SK-N-MC (cell line): ENCODE data around the gene SIRT7.

Experiments used
- DNase-seq: peaks from one replicate; pipeline ENCODE4 v3.0.0-alpha.2; 2011; ENCODE audit warnings: low read depth, low spot score
- H3K27ac ChIP-seq: fragments of 200-600 bp; sonication (generic); 2 replicates; pipeline ENCODE4 v1.5.1; 2016; ENCODE audit warnings: mixed run types
- H3K36me3 ChIP-seq: fragments of 200-600 bp; sonication (generic); 2 replicates; pipeline ENCODE4 v1.6.1; 2017; ENCODE audit warnings: antibody characterized with exemption, low read length, mixed read lengths; ENCODE audit not compliant: insufficient read depth
- H3K4me3 ChIP-seq: fragments of 200-600 bp; sonication (generic); 2 replicates; pipeline ENCODE4 v1.5.1; 2016
- H3K9ac ChIP-seq: fragments of 200-600 bp; sonication (generic); 2 replicates; pipeline ENCODE4 v1.8.0; 2017; ENCODE audit warnings: mixed run types, mixed read lengths; ENCODE audit not compliant: insufficient read length
- H3K9me3 ChIP-seq: fragments of 200-600 bp; sonication (generic); 2 replicates; pipeline ENCODE4 v1.6.1; 2017; ENCODE audit warnings: low read depth, mild to moderate bottlenecking, antibody characterized with exemption, low read length, moderate library complexity, mixed read lengths
- EZH2 ChIP-seq: fragments of 200-600 bp; sonication (generic); IDR thresholded peaks from one replicate; pipeline ENCODE4 v1.6.1; 2017; ENCODE audit warnings: antibody characterized with exemption
- FOXP2 ChIP-seq: optimal IDR thresholded peaks from 2 replicates; pipeline ENCODE3; 2011; ENCODE audit warnings: mild to moderate bottlenecking, moderate library complexity; ENCODE audit not compliant: insufficient read depth; ENCODE audit errors: extremely low read length, control extremely low read depth
- POLR2AphosphoS5 ChIP-seq: IDR thresholded peaks from 2 replicates; pipeline ENCODE4 v1.6.1; 2012; ENCODE audit warnings: mild to moderate bottlenecking, low read depth, low read length, borderline replicate concordance

The SIRT7 gene

DNA sequence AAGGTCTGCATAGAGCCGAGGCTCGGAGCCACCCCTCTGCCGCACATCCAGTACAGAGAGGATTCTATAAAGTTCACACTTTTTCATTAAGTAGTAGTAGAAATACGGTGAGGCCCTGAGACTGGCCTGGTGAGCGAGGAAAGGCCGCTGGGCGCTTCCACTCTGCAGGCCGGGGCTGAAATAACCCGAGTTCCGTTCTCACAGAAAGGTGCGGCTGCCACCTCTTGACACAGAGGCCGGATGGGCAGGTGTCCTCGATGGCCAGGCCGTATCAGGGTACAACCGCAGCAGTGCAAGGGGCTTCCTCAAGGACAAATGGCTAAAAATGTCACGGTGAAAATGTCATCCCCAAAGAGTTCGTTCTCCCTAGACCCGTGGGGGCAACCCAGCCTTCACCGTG is 6.0 kb downstream of the SIRT7 start:
- peak overlapping the region; percentile 63 for H3K4me3 ChIP-seq
- H3K36me3 ChIP-seq: peaks cover 30% of the 10 kb centered on the region; the same call in 1 of the 2 replicates
- TF ChIP-seq FOXP2 (no peak), EZH2 (no peak), POLR2AphosphoS5 (no peak)
- H3K27ac ChIP-seq: no peak overlapping the region
- no peak for DNase-seq
- H3K9me3 ChIP-seq: no peaks in the 10 kb centered on the region
- no peak overlapping the region for H3K9ac ChIP-seq

DNA sequence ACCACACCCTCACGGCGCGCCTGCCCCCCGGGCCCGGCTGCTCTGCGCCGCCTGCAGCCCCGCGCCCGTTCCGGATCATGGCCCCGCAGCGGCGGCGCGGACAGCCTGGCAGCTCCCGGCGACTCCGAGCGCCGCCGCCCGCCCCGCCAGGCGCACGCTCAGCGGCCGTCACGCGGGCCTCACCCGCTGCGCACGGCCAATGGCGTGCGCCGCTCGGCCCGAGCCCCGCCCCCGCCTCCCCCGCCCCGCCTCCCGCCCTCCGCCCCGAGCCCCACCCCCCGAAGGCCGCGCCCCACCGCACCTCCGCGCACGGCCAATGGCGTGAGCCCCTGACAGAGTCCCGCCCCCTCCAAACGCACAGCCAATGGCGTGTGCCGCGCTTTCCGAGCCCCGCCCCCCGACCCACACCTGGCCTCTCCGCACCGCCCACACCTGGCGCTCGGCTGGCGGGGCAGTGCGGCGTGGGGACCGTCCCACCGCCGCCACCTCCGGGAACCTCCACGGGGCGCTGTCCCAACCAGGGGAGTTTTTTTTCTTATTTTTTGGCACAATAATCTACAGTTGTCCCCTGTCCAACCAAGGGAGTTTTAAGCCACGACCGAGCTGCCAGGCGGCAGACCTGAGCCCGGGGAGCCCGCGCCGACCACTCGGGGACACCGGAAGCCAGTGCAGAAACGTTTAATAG is 6.6 kb downstream of the SIRT7 start, which contains the start of gene PCYT2:
PCYT2 (minus strand) TSS at position 123 of the 685 bp plus-strand sequence; CDS start at position 79, 44 bp downstream.
- peak within 1 kb of the TSS; percentile 88 for H3K4me3 ChIP-seq
- H3K9ac ChIP-seq: peak within 1 kb of the TSS; percentile 82
- no peak for DNase-seq
- H3K36me3 ChIP-seq: peaks cover 30% of the 10 kb centered on the region; the same call in 1 of the 2 replicates
- TF ChIP-seq POLR2AphosphoS5: no peak
- no peak for TF ChIP-seq EZH2
- no peak for TF ChIP-seq FOXP2
- H3K9me3 ChIP-seq: no peaks in the 10 kb centered on the region
- no peak within 1 kb of the TSS for H3K27ac ChIP-seq

DNA sequence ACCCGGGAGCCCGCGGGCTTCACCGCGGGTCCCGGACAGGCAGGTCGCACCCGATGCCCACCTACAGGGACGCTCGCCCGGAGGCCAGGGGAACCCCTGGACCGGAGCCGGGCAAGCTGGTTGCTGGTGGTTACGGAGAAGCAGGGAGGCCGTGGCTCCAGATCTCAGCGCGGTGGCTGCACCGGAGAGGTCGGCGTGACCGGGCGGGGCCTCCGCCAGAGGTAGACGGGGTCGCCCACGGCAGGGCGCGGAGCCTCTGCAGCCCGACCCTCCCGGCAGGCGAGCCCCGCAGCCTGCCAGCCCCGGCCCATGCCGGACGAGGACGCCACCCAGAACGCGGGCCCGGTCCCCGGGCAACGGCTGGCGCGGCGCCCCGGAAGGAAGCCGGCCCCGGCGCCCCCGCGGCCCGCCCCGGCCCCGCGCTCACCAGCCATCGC is 7.1 kb downstream of the SIRT7 start:
- Histone ChIP-seq H3K4me3 (peak overlapping the region; percentile 88), H3K36me3 (peaks cover 30% of the 10 kb centered on the region; the same call in 1 of the 2 replicates), H3K9me3 (no peaks in the 10 kb centered on the region), H3K27ac (no peak overlapping the region), H3K9ac (peak overlapping the region; percentile 82)
- no peak for TF ChIP-seq FOXP2
- TF ChIP-seq POLR2AphosphoS5: no peak
- no peak for TF ChIP-seq EZH2
- DNase-seq: no peak

DNA sequence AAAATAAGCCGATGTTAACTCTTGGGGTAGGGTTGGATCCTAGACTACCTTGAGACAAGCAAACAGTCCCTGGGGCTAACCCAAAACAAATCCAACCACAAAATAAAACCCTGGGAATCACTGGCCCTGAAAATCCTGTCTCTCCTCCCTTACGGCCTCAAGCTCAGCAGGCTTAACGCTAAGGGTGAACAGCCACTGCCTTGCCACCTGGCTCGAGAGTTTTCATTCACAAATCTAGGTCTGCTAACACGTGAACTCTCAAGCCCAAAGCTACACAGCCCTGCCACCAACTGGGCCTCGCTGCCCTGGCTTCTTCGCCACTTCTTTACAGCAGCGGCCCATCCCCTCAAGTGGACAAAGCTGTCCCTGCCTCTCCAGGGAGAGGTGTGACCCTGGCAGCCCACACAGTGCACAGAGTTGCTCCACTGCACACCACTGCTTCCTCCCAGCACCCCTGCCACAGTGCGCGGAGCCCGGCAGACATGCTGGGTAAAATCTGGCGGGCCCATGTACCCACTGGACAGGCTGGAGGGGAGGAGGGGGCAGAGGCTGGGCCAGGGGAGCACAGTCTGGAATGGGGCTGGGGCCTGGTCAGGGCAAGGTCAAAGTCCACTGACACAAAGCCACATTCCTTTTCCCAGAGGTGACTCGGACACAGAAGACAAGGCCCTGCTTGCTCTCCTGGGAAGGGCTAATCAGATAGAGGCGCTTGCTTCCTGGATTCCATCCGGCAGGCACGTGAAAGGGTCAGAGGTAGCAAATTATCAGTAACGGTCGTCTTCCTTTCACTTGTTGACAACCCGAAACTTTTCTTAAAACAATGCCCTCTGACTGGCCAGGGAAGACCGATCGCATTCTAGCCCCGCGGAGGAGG is 7.8 kb downstream of the SIRT7 start:
- Histone ChIP-seq H3K9me3 (no peaks in the 10 kb centered on the region), H3K36me3 (peaks cover 25% of the 10 kb centered on the region; the same call in 1 of the 2 replicates), H3K4me3 (peak overlapping the region; percentile 88), H3K9ac (peak overlapping the region; percentile 82), H3K27ac (no peak overlapping the region)
- TF ChIP-seq POLR2AphosphoS5: no peak
- TF ChIP-seq FOXP2: no peak
- no peak for TF ChIP-seq EZH2
- no peak for DNase-seq

DNA sequence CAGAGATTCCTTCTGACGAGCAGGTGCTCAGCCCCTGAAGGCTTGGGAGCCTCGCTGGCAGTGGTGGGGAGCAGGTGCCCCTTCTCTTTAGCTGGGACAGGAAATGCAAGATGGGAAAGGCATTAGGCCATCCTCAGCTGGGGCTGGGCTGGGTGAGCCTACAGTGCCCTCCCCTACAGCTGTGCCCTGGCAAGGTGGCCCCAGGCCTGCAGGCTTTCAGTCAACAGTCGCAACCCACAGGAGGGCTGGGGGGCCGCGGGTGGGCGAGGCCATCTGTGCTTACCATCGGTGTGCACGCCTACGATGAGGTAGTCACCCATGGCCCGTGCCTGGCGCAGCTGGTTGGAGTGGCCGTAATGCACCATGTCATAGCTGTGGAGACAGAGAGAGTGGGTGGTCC is 8.7 kb downstream of the SIRT7 start:
- TF ChIP-seq POLR2AphosphoS5: no peak
- TF ChIP-seq FOXP2: no peak
- TF ChIP-seq EZH2: no peak
- no peaks in the 10 kb centered on the region for H3K9me3 ChIP-seq
- H3K9ac ChIP-seq: no peak overlapping the region
- H3K27ac ChIP-seq: no peak overlapping the region
- no peak overlapping the region for H3K4me3 ChIP-seq
- DNase-seq: no peak
- peaks cover 16% of the 10 kb centered on the region; the same call in 1 of the 2 replicates for H3K36me3 ChIP-seq

DNA sequence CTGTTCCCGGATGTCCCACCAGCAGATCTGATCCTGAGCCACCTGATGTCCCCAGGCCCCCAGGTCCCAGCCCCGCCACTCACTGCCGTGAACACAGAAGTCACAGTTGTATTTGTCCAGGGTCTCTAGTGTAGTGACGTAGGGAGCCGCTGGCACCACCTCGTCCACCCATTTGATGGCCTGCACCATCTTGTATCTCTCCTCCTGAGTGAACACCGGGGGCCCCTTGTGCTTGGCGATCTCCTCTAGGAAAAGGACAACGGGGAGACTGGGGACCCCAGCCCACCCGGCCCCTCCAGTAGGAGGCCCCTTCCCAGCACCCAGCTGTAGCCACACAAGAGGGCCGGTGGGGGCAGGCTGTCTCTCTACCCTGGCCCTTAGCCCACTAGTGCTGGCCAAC is 9.2 kb downstream of the SIRT7 start:
- TF ChIP-seq EZH2 (no peak), FOXP2 (no peak), POLR2AphosphoS5 (no peak)
- Histone ChIP-seq H3K36me3 (peaks cover 11% of the 10 kb centered on the region; the same call in 1 of the 2 replicates), H3K9me3 (no peaks in the 10 kb centered on the region), H3K9ac (no peak overlapping the region), H3K4me3 (no peak overlapping the region), H3K27ac (no peak overlapping the region)
- DNase-seq: no peak

DNA sequence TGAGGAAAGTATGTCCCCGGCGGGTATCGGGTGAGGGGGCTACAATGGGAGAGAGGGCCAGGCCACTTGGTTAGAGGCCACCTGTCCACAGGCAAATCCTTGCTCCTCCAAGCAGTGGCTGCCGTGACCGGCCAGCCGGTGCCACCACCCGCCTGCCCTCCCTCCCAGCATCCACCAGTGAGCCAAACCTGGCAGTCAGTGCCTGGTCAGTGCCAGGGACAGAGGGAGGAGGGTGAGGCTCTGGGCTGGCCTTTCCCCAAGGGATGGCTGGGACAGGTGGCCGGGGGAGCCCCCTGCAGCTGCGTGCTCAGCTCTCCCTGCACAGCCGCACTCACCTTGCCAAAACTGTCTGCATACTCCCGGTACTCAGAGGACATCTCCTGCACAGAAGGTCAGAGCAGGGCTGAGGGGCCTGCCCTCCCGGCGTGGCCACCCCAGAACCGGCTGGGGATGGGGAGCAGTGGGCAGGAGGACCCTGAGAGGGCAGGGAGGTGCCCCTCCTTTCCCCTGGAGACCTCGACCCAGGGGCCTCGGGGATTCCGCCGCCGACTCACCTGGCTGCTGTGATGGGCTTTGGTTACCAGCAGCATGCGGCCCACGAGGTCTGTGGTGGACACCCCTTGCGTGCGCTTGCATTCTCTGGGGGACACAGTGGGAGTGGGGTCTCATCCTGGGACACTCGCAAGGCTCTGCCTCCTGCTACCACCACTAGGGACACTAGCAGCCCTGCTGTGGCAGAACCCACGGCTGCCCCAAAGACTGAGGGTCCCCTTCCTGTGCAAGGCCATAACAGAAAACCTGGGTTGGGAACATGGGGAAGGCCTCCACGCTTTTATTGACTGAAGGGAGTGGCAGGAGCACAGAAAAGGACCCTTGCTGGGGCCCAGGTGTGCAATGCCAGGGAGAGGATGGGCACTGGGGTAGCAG is 10.5 kb downstream of the SIRT7 start:
- TF ChIP-seq POLR2AphosphoS5: no peak
- TF ChIP-seq FOXP2: no peak
- no peak for TF ChIP-seq EZH2
- Histone ChIP-seq H3K36me3 (no peaks in the 10 kb centered on the region; the same call in 1 of the 2 replicates), H3K9ac (no peak overlapping the region), H3K4me3 (no peak overlapping the region), H3K27ac (no peak overlapping the region), H3K9me3 (no peaks in the 10 kb centered on the region)
- DNase-seq: no peak
